Measurements from ENCODE around the gene FBXO34.
"Not testable (repeated sequence)": the region's sequence is repeated elsewhere in the genome, so short reads cannot be mapped to it uniquely, and the experiment has no call there.

FBXO34 gene

DNA sequence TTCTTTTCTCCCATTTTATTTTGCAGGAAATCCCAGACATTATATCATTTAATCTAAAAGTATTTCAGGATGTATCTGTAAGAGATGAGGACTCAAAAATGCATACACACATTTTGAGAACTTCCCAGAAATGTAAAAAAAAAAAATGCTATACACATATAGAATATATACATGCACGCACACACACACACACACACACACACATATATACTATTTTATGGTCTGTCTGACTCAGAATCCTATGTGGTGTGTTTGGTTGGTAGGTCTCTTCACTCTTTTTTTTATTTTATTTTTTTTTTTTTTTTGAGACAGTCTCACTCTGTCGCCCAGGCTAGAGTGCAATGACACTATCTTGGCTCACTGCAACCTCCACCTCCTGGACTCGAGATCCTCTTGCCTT, 65.5 kb downstream of the FBXO34 start:
- TF ChIP-seq, protein P1, sequence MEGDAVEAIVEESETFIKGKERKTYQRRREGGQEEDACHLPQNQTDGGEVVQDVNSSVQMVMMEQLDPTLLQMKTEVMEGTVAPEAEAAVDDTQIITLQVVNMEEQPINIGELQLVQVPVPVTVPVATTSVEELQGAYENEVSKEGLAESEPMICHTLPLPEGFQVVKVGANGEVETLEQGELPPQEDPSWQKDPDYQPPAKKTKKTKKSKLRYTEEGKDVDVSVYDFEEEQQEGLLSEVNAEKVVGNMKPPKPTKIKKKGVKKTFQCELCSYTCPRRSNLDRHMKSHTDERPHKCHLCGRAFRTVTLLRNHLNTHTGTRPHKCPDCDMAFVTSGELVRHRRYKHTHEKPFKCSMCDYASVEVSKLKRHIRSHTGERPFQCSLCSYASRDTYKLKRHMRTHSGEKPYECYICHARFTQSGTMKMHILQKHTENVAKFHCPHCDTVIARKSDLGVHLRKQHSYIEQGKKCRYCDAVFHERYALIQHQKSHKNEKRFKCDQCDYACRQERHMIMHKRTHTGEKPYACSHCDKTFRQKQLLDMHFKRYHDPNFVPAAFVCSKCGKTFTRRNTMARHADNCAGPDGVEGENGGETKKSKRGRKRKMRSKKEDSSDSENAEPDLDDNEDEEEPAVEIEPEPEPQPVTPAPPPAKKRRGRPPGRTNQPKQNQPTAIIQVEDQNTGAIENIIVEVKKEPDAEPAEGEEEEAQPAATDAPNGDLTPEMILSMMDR (IDR thresholded peaks at IDR 0.05; ENCODE audit: low read depth, low read length): no peak
- Histone ChIP-seq H3K4me3 (ENCODE audit: low read depth, low read length) (no peak overlapping the region), H3K27me3 (no peaks in the 10 kb centered on the region), H3K4me1 (no peaks in the 10 kb centered on the region; the same call in 1 of the 2 replicates), H3K36me3 (no peaks in the 10 kb centered on the region), H3K9me3 (no peaks in the 10 kb centered on the region)
- DNase-seq: no peak

DNA sequence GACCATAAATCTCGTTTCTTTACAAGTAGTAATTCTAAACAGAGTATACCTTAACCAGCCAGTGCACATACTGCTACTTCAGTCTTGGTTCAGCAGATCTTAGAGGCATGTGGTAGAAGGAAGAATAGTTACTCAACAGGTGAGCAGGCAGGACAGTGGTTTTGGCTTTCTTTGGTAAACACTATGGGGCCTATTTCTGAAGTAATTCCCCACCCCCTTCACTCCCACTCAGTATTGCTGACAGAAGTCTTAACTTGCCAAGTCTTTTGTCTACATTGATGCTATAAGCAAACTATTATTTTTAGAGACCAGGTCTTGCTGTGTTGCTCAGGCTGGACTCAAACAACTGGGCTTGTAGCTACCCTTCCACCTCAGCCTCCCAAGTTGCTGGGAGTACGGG, 68.5 kb downstream of the FBXO34 start:
- Histone ChIP-seq H3K9me3 (no peaks in the 10 kb centered on the region), H3K4me1 (no peaks in the 10 kb centered on the region), H3K4me3 (ENCODE audit: low read depth, low read length) (no peak overlapping the region), H3K27me3 (no peaks in the 10 kb centered on the region), H3K36me3 (no peaks in the 10 kb centered on the region)
- DNase-seq: no peak
- TF ChIP-seq, protein P1 (IDR thresholded peaks at IDR 0.05; ENCODE audit: low read depth, low read length): no peak

DNA sequence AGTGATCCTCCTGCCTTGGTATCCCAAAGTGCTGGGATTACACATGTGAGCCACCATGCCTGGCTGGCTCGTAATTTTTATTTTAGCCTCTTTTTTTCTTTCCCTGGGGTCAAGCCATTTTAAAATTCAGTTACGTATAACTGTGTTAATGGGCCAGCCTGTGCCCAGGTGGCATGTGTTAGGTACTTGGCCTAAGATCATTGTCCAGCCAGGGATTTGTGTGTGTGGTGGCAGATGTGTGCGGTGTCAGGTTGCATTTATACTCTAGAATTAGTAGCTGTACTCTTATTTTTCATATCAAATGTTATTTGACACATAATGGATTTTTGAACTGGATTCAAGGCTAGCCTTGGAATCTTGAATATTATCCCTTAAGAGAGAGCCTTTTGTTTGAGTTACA, 69.3 kb downstream of the FBXO34 start:
- Histone ChIP-seq H3K27me3 (no peaks in the 10 kb centered on the region), H3K4me1 (no peaks in the 10 kb centered on the region), H3K9me3 (no peaks in the 10 kb centered on the region), H3K4me3 (ENCODE audit: low read depth, low read length) (no peak overlapping the region), H3K36me3 (no peaks in the 10 kb centered on the region)
- TF ChIP-seq, protein P1 (IDR thresholded peaks at IDR 0.05; ENCODE audit: low read depth, low read length): no peak
- no peak for DNase-seq

DNA sequence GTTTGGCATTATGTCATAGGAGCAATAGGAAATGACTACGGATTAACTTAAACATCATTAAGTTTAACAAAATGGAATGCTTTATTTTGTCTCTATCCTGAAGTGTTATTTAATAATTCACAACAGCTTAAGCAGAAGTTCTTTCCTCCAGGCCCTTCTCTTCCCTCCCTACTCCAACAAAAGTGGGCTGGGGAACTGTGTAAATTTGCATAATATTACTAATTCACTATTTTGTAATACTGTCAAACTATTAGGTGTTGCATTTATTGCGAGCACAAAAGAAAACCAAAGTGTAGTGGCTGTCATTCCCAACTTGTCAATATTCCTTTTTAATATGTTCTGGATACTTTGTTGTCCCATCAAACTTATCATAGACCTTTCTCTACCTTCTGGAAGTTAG, 70.6 kb downstream of the FBXO34 start:
- H3K9me3 ChIP-seq: no peaks in the 10 kb centered on the region
- DNase-seq: no peak
- H3K36me3 ChIP-seq: no peaks in the 10 kb centered on the region
- no peaks in the 10 kb centered on the region for H3K4me1 ChIP-seq
- no peaks in the 10 kb centered on the region for H3K27me3 ChIP-seq
- no peak overlapping the region for H3K4me3 ChIP-seq (ENCODE audit: low read depth, low read length)
- TF ChIP-seq, protein P1 (IDR thresholded peaks at IDR 0.05; ENCODE audit: low read depth, low read length): no peak

DNA sequence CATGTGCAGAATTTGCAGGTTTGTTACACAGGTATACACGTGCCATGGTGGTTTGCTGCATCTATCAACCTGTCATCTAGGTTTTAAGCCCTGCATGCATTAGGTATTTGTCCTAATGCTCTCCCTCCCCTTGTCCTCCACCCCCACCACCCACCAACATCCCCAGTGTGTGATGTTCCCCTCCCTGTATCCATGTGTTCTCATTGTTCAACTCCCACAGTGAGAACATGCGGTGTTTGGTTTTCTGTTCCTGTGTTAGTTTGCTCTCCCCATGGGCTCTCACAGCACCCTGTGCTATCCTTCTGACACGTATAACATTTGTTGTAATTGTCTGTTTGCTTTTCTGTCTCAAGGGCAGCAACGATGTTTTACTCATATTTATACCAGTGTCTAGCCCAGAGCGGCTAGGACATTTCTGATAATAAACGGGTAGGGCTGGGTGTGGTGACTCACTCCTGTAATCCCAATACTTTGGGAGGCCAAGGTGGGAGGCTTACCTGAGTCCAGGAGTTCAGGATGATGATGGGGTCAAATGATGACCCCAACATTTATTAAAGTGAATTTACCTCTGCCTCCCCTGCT, 73.5 kb downstream of the FBXO34 start:
- H3K36me3 ChIP-seq; H3K4me3 ChIP-seq (ENCODE audit: low read depth, low read length); DNase-seq; H3K9me3 ChIP-seq; H3K4me1 ChIP-seq; H3K27me3 ChIP-seq: not testable (repeated sequence)

DNA sequence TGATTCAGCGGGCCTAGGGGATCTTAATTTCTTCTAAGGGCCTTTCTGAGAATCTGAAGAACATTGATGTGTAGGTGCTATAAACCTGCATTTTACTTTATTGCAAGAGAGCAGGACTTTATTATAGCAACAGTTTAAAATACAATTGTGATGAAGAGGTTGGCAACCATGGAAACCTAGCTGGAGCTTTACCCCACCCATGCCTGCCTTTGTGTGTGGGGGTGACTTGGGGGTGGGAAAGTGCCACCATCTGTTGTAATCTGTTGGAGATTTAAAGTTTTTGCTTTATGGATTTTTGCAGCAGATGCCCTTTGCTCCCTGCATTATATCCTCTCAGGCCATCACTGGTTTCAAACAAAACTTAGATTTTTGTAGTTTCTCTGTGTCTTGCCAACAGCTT, 75.8 kb downstream of the FBXO34 start:
- no peak overlapping the region for H3K4me3 ChIP-seq (ENCODE audit: low read depth, low read length)
- peaks cover 4% of the 10 kb centered on the region for H3K4me1 ChIP-seq
- no peaks in the 10 kb centered on the region for H3K27me3 ChIP-seq
- DNase-seq: no peak
- peaks cover 3% of the 10 kb centered on the region for H3K36me3 ChIP-seq
- H3K9me3 ChIP-seq: no peaks in the 10 kb centered on the region
- TF ChIP-seq, protein P1 (IDR thresholded peaks at IDR 0.05; ENCODE audit: low read depth, low read length): no peak

DNA sequence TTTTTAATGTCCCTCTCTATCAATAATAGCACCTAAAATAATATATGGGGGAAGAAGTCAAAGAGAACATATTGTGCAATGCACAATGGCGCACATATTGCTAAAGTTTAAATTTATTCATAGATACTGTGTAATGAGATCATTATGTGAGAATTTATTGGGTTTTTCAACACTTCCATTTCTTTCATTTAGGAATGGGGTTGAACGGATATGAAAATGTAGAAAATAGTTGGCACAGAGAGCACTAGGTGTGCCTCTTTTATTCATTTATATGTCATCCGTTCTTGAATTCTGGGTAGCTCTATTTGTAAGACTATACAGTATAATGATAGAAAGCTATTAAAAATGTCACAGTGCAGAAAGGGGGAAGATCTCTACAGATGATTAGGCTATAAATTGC, 76.5 kb downstream of the FBXO34 start:
- Histone ChIP-seq H3K9me3 (no peaks in the 10 kb centered on the region), H3K27me3 (no peaks in the 10 kb centered on the region), H3K4me1 (peaks cover 4% of the 10 kb centered on the region), H3K36me3 (peaks cover 3% of the 10 kb centered on the region), H3K4me3 (ENCODE audit: low read depth, low read length) (no peak overlapping the region)
- no peak for DNase-seq
- TF ChIP-seq, protein P1 (IDR thresholded peaks at IDR 0.05; ENCODE audit: low read depth, low read length): no peak
